Thoracic aorta (tissue), 2 donors: ENCODE measurements around the gene ITGB6. TPM values are rescaled to one million over a fixed set of nuclear protein-coding genes. Genes with fewer than 3 reads are reported as not detected.

Source experiments
- ATAC-seq: fragments of 150-250 bp; one replicate; pipeline ENCODE4 v1.8.0; 2017; ENCODE audit warnings: low read depth; ENCODE audit not compliant: insufficient number of reproducible peaks, low FRiP score
- DNase-seq: peaks from one replicate; pipeline ENCODE4 v3.0.0-alpha.2; 2020; ENCODE audit warnings: low spot score
- H3K27ac ChIP-seq, 2 donors: fragments of 200-600 bp; sonication (generic); 1 replicate in 1 of 2; 2 replicates in 1 of 2; pipeline ENCODE4 v1.5.1; 2016; ENCODE audit warnings: mild to moderate bottlenecking in 2 of 2, moderate library complexity in 2 of 2
- H3K27me3 ChIP-seq: fragments of 200-600 bp; sonication (generic); replicated peaks from 2 replicates; pipeline ENCODE4 v1.6.0; 2016; ENCODE audit warnings: mild to moderate bottlenecking; ENCODE audit not compliant: insufficient read depth
- H3K36me3 ChIP-seq: fragments of 200-600 bp; sonication (generic); one replicate; pipeline ENCODE4 v1.5.1; 2016
- H3K4me1 ChIP-seq, 2 donors: fragments of 200-600 bp; sonication (generic); 1 replicate in 1 of 2; 2 replicates in 1 of 2; pipeline versions ENCODE4 v1.5.1 to v1.6.0; 2016; ENCODE audit warnings: low read depth in 2 of 2, mild to moderate bottlenecking in 1 of 2; ENCODE audit not compliant: control insufficient read depth in 1 of 2
- H3K4me3 ChIP-seq: fragments of 200-600 bp; sonication (generic); 2 replicates; pipeline ENCODE4 v1.5.1; 2016; ENCODE audit warnings: mild to moderate bottlenecking
- H3K9me3 ChIP-seq: fragments of 200-600 bp; sonication (generic); 2 replicates; pipeline ENCODE4 v1.5.1; 2016
- total RNA-seq, 2 donors: library from RNA; depleted of rRNA; stranded (reverse); fragments of >200 nt; gene quantifications; one replicate each; pipeline versions ENCODE4 v1.1.0 to v1.2.3, GENCODE V29; 2016
- TF ChIP-seq, protein P1 (sequence below): fragments of 200-600 bp; sonication (generic); IDR thresholded peaks from one replicate; pipeline ENCODE4 v1.5.1; 2019; ENCODE audit warnings: antibody characterized with exemption

The ITGB6 gene
- total RNA-seq, 2 donors from 2014 or later = 0.99 TPM; not detected in 1

- Histone ChIP-seq H3K27me3 (no peaks in the 10 kb centered on the region), H3K4me1 (peaks cover 10 to 27% of the 10 kb centered on the region in 2 donors), H3K9me3 (no peaks in the 10 kb centered on the region), H3K4me3 (no peak overlapping the region), H3K27ac (no peak overlapping the region), H3K36me3 (no peaks in the 10 kb centered on the region)
- ATAC-seq (no peak), DNase-seq (no peak)
- TF ChIP-seq, protein P1, sequence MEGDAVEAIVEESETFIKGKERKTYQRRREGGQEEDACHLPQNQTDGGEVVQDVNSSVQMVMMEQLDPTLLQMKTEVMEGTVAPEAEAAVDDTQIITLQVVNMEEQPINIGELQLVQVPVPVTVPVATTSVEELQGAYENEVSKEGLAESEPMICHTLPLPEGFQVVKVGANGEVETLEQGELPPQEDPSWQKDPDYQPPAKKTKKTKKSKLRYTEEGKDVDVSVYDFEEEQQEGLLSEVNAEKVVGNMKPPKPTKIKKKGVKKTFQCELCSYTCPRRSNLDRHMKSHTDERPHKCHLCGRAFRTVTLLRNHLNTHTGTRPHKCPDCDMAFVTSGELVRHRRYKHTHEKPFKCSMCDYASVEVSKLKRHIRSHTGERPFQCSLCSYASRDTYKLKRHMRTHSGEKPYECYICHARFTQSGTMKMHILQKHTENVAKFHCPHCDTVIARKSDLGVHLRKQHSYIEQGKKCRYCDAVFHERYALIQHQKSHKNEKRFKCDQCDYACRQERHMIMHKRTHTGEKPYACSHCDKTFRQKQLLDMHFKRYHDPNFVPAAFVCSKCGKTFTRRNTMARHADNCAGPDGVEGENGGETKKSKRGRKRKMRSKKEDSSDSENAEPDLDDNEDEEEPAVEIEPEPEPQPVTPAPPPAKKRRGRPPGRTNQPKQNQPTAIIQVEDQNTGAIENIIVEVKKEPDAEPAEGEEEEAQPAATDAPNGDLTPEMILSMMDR = no peak
Observed at GRCh38 chr2:160144280-160144990, 55.6 kb downstream of the ITGB6 start.

DNA sequence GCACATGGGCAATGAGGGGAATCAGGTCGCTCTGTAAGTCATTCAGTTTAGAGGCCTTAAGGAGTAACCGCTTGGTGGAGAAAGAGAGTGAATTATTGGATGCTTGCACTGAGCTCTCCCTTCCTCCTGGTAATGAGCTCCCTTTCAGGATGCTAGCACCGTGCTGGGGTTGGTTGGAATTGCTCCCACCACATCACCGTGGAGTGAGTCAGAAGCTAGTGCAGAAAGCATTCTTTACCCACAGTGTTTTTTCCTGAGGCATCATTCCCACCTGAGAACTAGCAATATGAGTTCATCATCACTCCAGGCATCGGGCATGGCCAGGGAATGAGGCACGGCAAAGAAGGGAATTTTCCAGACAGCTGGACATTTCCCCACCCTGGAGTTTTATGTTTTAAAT is 57.6 kb downstream of the ITGB6 start:
- TF ChIP-seq, protein P1 = no peak
- Histone ChIP-seq H3K27me3 (no peaks in the 10 kb centered on the region), H3K36me3 (no peaks in the 10 kb centered on the region), H3K4me3 (no peak overlapping the region), H3K9me3 (no peaks in the 10 kb centered on the region), H3K27ac (peak overlapping the region; percentile 14 to 61), H3K4me1 (peaks cover 12 to 29% of the 10 kb centered on the region in 2 donors)
- ATAC-seq (no peak), DNase-seq (no peak)

GRCh38 chr2:160141912-160142311 is 58.2 kb downstream of the ITGB6 start:
- no peak for DNase-seq
- Histone ChIP-seq H3K9me3 (no peaks in the 10 kb centered on the region), H3K4me3 (no peak overlapping the region), H3K4me1 (peaks cover 12 to 29% of the 10 kb centered on the region in 2 donors), H3K27me3 (no peaks in the 10 kb centered on the region), H3K36me3 (no peaks in the 10 kb centered on the region), H3K27ac (peak overlapping the region; percentile 14 to 61)
- ATAC-seq = no peak
- TF ChIP-seq, protein P1 = no peak

DNA sequence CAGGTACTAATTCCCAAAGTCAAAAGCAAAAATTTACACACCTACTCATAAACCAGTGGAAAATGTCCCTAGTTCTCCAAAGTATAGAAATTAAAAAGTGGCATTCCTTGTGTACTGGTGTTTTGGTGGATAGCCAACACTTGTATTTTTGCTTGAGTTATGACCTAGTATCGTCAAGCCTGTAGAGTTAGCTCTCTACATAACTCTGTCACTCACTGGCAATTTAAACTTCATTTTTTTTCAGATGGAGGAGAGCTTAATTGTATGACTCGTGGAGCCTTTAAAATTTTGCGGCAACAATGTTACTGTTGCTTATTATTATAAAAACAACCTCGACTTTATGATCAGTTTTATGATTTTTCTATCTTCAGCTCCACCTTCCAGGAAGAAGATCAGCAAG is 58.7 kb downstream of the ITGB6 start:
- no peak overlapping the region for H3K4me3 ChIP-seq
- ATAC-seq = no peak
- peaks cover 12 to 29% of the 10 kb centered on the region in 2 donors for H3K4me1 ChIP-seq
- TF ChIP-seq, protein P1 = no peak
- no peaks in the 10 kb centered on the region for H3K9me3 ChIP-seq
- H3K36me3 ChIP-seq = no peaks in the 10 kb centered on the region
- no peaks in the 10 kb centered on the region for H3K27me3 ChIP-seq
- no peak for DNase-seq
- H3K27ac ChIP-seq = peak overlapping the region; percentile 14 to 61

GRCh38 chr2:160140471-160140870 is 59.6 kb downstream of the ITGB6 start:
- no peak for ATAC-seq
- Histone ChIP-seq H3K27ac (peak overlapping the region; percentile 27 to 61), H3K36me3 (no peaks in the 10 kb centered on the region), H3K9me3 (no peaks in the 10 kb centered on the region), H3K4me1 (peaks cover 12 to 29% of the 10 kb centered on the region in 2 donors), H3K4me3 (no peak overlapping the region), H3K27me3 (no peaks in the 10 kb centered on the region)
- no peak for DNase-seq
- TF ChIP-seq, protein P1 = no peak
